ENCODE measurements around the gene RNF44.

Gene RNF44

GRCh38 chr5:176535664-176536131, 1.5 kb downstream of the RNF44 start:
- no peak for DNase-seq (ENCODE audit: low read depth in 2 of 2)

GRCh38 chr5:176535101-176535663, 2.0 kb downstream of the RNF44 start:
- no peak for DNase-seq (ENCODE audit: low read depth in 2 of 2)

GRCh38 chr5:176534640-176535039, 2.6 kb downstream of the RNF44 start:
- DNase-seq (ENCODE audit: low read depth in 2 of 2) = no peak

- no peak for DNase-seq (ENCODE audit: low read depth in 2 of 2)
Measured at GRCh38 chr5:176533894-176534611, 3.1 kb downstream of the RNF44 start.

- no peak for DNase-seq (ENCODE audit: low read depth in 2 of 2)
Measured at GRCh38 chr5:176533390-176533789, 3.8 kb downstream of the RNF44 start.

GRCh38 chr5:176532795-176533194, 4.4 kb downstream of the RNF44 start:
- no peak for DNase-seq (ENCODE audit: low read depth in 2 of 2)

- DNase-seq (ENCODE audit: low read depth in 2 of 2) = no peak
Measured at GRCh38 chr5:176531902-176532493, 5.2 kb downstream of the RNF44 start.

- DNase-seq (ENCODE audit: low read depth in 2 of 2) = no peak
Measured at GRCh38 chr5:176530983-176531901, 6.0 kb downstream of the RNF44 start.

GRCh38 chr5:176530393-176530982, 6.7 kb downstream of the RNF44 start:
- DNase-seq (ENCODE audit: low read depth in 2 of 2) = no peak

GRCh38 chr5:176529741-176530141, 7.5 kb downstream of the RNF44 start:
- no peak for DNase-seq (ENCODE audit: low read depth in 2 of 2)

- DNase-seq (ENCODE audit: low read depth in 2 of 2) = no peak
Measured at GRCh38 chr5:176529116-176529740, 8.0 kb downstream of the RNF44 start.

- no peak for DNase-seq (ENCODE audit: low read depth in 2 of 2)
Measured at GRCh38 chr5:176528761-176529115, 8.5 kb downstream of the RNF44 start.

GRCh38 chr5:176528301-176528700, 8.9 kb downstream of the RNF44 start:
- no peak for DNase-seq (ENCODE audit: low read depth in 2 of 2)

- DNase-seq (ENCODE audit: low read depth in 2 of 2) = no peak
Measured at GRCh38 chr5:176527246-176528222, 9.7 kb downstream of the RNF44 start.

GRCh38 chr5:176526462-176526861, 10.7 kb downstream of the RNF44 start:
- DNase-seq (ENCODE audit: low read depth in 2 of 2) = no peak

- no peak for DNase-seq (ENCODE audit: low read depth in 2 of 2)
Measured at GRCh38 chr5:176525677-176526076, 11.5 kb downstream of the RNF44 start.

GRCh38 chr5:176524987-176525386, 12.2 kb downstream of the RNF44 start:
- DNase-seq (ENCODE audit: low read depth in 2 of 2) = no peak

GRCh38 chr5:176524138-176524537, 13.1 kb downstream of the RNF44 start:
- no peak for DNase-seq (ENCODE audit: low read depth in 2 of 2)

GRCh38 chr5:176521699-176522263, 15.4 kb downstream of the RNF44 start:
- DNase-seq (ENCODE audit: low read depth in 2 of 2) = no peak

- DNase-seq (ENCODE audit: low read depth in 2 of 2) = no peak
Measured at GRCh38 chr5:176521286-176521685, 15.9 kb downstream of the RNF44 start.
